ENCODE measurements around the gene SLC4A4.

- TF ChIP-seq POLR2A (IDR thresholded peaks at IDR 0.05) (no peak), CTCF (IDR thresholded peaks at IDR 0.05) (no peak)
These were observed 130.7 kb downstream of the SLC4A4 start for GRCh38 chr4:71469541-71469940.

Data from Peyer's patch (tissue), 4 donors.